ENCODE measurements around the gene MPZL1. TPM values are rescaled to one million over a fixed set of nuclear protein-coding genes. Genes with fewer than 3 reads are reported as not detected.
A peak's percentile ranks its signal among the peaks of the same experiment; 100 is the strongest.

MPZL1 gene
- 163 and 358 TPM in 2 replicates for total RNA-seq

- peak within 1 kb of the TSS; percentile 87 for H3K4me3 ChIP-seq (ENCODE audit: low read depth, low read length)
- TF ChIP-seq, protein P1, sequence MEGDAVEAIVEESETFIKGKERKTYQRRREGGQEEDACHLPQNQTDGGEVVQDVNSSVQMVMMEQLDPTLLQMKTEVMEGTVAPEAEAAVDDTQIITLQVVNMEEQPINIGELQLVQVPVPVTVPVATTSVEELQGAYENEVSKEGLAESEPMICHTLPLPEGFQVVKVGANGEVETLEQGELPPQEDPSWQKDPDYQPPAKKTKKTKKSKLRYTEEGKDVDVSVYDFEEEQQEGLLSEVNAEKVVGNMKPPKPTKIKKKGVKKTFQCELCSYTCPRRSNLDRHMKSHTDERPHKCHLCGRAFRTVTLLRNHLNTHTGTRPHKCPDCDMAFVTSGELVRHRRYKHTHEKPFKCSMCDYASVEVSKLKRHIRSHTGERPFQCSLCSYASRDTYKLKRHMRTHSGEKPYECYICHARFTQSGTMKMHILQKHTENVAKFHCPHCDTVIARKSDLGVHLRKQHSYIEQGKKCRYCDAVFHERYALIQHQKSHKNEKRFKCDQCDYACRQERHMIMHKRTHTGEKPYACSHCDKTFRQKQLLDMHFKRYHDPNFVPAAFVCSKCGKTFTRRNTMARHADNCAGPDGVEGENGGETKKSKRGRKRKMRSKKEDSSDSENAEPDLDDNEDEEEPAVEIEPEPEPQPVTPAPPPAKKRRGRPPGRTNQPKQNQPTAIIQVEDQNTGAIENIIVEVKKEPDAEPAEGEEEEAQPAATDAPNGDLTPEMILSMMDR (IDR thresholded peaks at IDR 0.05; ENCODE audit: insufficient read depth, low read depth, low read length) = no peak
Observed at GRCh38 chr1:167721617-167722151, at the start of gene MPZL1. Gene MPZL1, plus strand, starts transcription at chr1:167721982. Its CDS starts 170 bp downstream, at chr1:167722152.

GRCh38 chr1:167672831-167673230 is 49.0 kb upstream of the MPZL1 start:
- DNase-seq (ENCODE audit: low read depth) = no peak
- no peak overlapping the region for H3K4me3 ChIP-seq (ENCODE audit: low read depth, low read length)
- TF ChIP-seq, protein P1 (IDR thresholded peaks at IDR 0.05; ENCODE audit: insufficient read depth, low read depth, low read length) = no peak

More at GRCh38 chr1:167721617-167722151, at the start of gene MPZL1:
- DNase-seq (ENCODE audit: low read depth) = peak; percentile 97

DNA sequence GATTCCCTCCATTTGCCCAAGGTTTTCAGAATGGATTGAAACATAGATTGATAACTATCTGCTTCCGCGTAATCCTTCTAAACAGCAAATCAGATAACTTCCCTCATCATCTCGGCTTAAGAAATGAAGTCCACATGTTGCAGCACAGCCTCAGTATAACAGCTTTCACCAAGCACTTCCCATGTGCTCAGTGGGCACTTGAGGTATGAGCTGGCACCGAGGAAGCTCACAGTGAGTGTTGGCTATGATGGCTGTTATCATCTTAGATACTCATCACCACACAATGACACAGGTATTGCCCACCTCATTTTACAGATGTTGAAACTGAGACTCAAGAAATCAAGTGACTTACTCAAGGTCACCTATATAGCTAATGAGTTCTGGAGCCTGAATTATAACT is 48.5 kb upstream of the MPZL1 start:
- H3K4me3 ChIP-seq (ENCODE audit: low read depth, low read length) = no peak overlapping the region
- no peak for DNase-seq (ENCODE audit: low read depth)
- TF ChIP-seq, protein P1 (IDR thresholded peaks at IDR 0.05; ENCODE audit: insufficient read depth, low read depth, low read length) = no peak

GRCh38 chr1:167674156-167674555 is 47.6 kb upstream of the MPZL1 start:
- TF ChIP-seq, protein P1 (IDR thresholded peaks at IDR 0.05; ENCODE audit: insufficient read depth, low read depth, low read length) = no peak
- no peak overlapping the region for H3K4me3 ChIP-seq (ENCODE audit: low read depth, low read length)
- no peak for DNase-seq (ENCODE audit: low read depth)

- DNase-seq (ENCODE audit: low read depth) = no peak
- H3K4me3 ChIP-seq (ENCODE audit: low read depth, low read length) = no peak overlapping the region
- TF ChIP-seq, protein P1 (IDR thresholded peaks at IDR 0.05; ENCODE audit: insufficient read depth, low read depth, low read length) = no peak
Observed at GRCh38 chr1:167675440-167675839, 46.3 kb upstream of the MPZL1 start.

GRCh38 chr1:167676205-167676915 is 45.4 kb upstream of the MPZL1 start:
- TF ChIP-seq, protein P1 (IDR thresholded peaks at IDR 0.05; ENCODE audit: insufficient read depth, low read depth, low read length) = no peak
- H3K4me3 ChIP-seq (ENCODE audit: low read depth, low read length) = no peak overlapping the region
- no peak for DNase-seq (ENCODE audit: low read depth)

Data from fibroblast of villous mesenchyme (primary cell).